ENCODE results near the gene RCHY1.
"Not testable (repeated sequence)": the region's sequence is repeated elsewhere in the genome, so short reads cannot be mapped to it uniquely, and the experiment has no call there.

The RCHY1 gene

GRCh38 chr4:75514131-75514948 is at the start of gene RCHY1, which contains the start of gene THAP6:
Gene RCHY1 (minus strand): TSS chr4:75514403. CDS start chr4:75514286, 117 bp downstream.
Gene THAP6 (plus strand): TSS chr4:75514473. CDS start chr4:75515453, 980 bp downstream.
- peak; percentile 70 to 89 (median 86) for DNase-seq

GRCh38 chr4:75561789-75562188 is 47.6 kb upstream of the RCHY1 start:
- DNase-seq, result no peak

- DNase-seq, result no peak
Measured at GRCh38 chr4:75557696-75558095, 43.5 kb upstream of the RCHY1 start.

GRCh38 chr4:75555294-75556164 is 41.3 kb upstream of the RCHY1 start, which contains the start of gene ODAPH:
Gene ODAPH (plus strand): TSS chr4:75556066. CDS start chr4:75556083, 17 bp downstream.
- DNase-seq, result no peak

GRCh38 chr4:75552452-75552851 is 38.2 kb upstream of the RCHY1 start:
- DNase-seq, result no peak

- no peak for DNase-seq
Measured at GRCh38 chr4:75549019-75549418, 34.8 kb upstream of the RCHY1 start.

- no peak for DNase-seq
Measured at GRCh38 chr4:75547647-75548387, 33.6 kb upstream of the RCHY1 start.

GRCh38 chr4:75545526-75545925 is 31.3 kb upstream of the RCHY1 start:
- DNase-seq, result no peak

GRCh38 chr4:75544870-75545269 is 30.7 kb upstream of the RCHY1 start:
- DNase-seq, result no peak

GRCh38 chr4:75544220-75544619 is 30.0 kb upstream of the RCHY1 start:
- DNase-seq, result not testable (repeated sequence)

GRCh38 chr4:75542824-75543223 is 28.6 kb upstream of the RCHY1 start:
- no peak for DNase-seq

- not testable (repeated sequence) for DNase-seq
Measured at GRCh38 chr4:75537308-75537707, 23.1 kb upstream of the RCHY1 start.

- not testable (repeated sequence) for DNase-seq
Measured at GRCh38 chr4:75533926-75534325, 19.7 kb upstream of the RCHY1 start.

GRCh38 chr4:75533339-75533887 is 19.2 kb upstream of the RCHY1 start:
- DNase-seq, result not testable (repeated sequence)

- not testable (repeated sequence) for DNase-seq
Measured at GRCh38 chr4:75531536-75532143, 17.4 kb upstream of the RCHY1 start.

- no peak for DNase-seq
Measured at GRCh38 chr4:75530556-75531322, 16.5 kb upstream of the RCHY1 start.

- DNase-seq, result no peak
Measured at GRCh38 chr4:75527482-75527881, 13.3 kb upstream of the RCHY1 start.

GRCh38 chr4:75525910-75526309 is 11.7 kb upstream of the RCHY1 start:
- no peak for DNase-seq

- no peak for DNase-seq
Measured at GRCh38 chr4:75525086-75525485, 10.9 kb upstream of the RCHY1 start.

- not testable (repeated sequence) for DNase-seq
Measured at GRCh38 chr4:75519452-75519851, 5.2 kb upstream of the RCHY1 start.

- DNase-seq, result no peak
Measured at GRCh38 chr4:75516144-75516543, 1.9 kb upstream of the RCHY1 start.
